Measurements from ENCODE around the gene TGM2.

Gene TGM2

GRCh38 chr20:38091441-38092216, 73.4 kb downstream of the TGM2 start:
- no peak for DNase-seq

- no peak for DNase-seq
Measured at GRCh38 chr20:38090061-38090460, 75.0 kb downstream of the TGM2 start.

GRCh38 chr20:38089500-38089899, 75.6 kb downstream of the TGM2 start:
- DNase-seq: no peak

GRCh38 chr20:38085026-38085425, 80.0 kb downstream of the TGM2 start:
- no peak for DNase-seq

GRCh38 chr20:38084425-38084951, 80.6 kb downstream of the TGM2 start:
- no peak for DNase-seq

- no peak for DNase-seq
Measured at GRCh38 chr20:38083338-38084048, 81.6 kb downstream of the TGM2 start.

- no peak for DNase-seq
Measured at GRCh38 chr20:38082894-38083293, 82.2 kb downstream of the TGM2 start.

GRCh38 chr20:38081575-38081974, 83.5 kb downstream of the TGM2 start:
- DNase-seq: no peak

GRCh38 chr20:38079353-38079752, 85.7 kb downstream of the TGM2 start:
- no peak for DNase-seq

GRCh38 chr20:38078084-38078483, 87.0 kb downstream of the TGM2 start:
- DNase-seq: no peak
